IPS-NIHi11 (cell line): ENCODE results near the gene PIK3IP1.

Experiments
- DNase-seq: peaks from one replicate; pipeline ENCODE4 v3.0.0; 2012; ENCODE audit warnings: mixed read lengths, low spot score

PIK3IP1 gene

DNA sequence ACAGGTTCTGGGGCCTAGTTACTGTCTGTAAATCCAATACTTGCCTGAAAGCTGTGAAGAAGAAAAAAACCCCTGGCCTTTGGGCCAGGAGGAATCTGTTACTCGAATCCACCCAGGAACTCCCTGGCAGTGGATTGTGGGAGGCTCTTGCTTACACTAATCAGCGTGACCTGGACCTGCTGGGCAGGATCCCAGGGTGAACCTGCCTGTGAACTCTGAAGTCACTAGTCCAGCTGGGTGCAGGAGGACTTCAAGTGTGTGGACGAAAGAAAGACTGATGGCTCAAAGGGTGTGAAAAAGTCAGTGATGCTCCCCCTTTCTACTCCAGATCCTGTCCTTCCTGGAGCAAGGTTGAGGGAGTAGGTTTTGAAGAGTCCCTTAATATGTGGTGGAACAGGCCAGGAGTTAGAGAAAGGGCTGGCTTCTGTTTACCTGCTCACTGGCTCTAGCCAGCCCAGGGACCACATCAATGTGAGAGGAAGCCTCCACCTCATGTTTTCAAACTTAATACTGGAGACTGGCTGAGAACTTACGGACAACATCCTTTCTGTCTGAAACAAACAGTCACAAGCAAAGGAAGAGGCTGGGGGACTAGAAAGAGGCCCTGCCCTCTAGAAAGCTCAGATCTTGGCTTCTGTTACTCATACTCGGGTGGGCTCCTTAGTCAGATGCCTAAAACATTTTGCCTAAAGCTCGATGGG lies 13.5 kb downstream of the PIK3IP1 start:
- DNase-seq = no peak

GRCh38 chr22:31278151-31278621 lies 14.1 kb downstream of the PIK3IP1 start:
- DNase-seq = no peak

DNA sequence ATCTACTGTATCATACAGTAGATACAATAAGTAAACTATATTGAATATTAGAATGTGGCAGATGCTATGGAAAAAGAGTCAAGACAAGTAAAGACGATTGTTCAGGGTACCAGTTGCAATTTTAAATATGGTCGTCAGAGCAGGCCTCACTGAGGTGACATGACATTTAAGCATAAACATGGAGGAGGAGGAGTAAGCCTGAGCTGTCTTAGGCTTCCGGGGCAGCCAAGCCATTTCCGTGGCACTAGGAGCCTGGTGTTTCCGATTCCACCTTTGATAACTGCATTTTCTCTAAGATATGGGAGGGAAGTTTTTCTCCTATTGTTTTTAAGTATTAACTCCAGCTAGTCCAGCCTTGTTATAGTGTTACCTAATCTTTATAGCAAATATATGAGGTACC lies 14.5 kb downstream of the PIK3IP1 start:
- DNase-seq = no peak

- DNase-seq = no peak
Observed at GRCh38 chr22:31276426-31277167, 15.7 kb downstream of the PIK3IP1 start.

DNA sequence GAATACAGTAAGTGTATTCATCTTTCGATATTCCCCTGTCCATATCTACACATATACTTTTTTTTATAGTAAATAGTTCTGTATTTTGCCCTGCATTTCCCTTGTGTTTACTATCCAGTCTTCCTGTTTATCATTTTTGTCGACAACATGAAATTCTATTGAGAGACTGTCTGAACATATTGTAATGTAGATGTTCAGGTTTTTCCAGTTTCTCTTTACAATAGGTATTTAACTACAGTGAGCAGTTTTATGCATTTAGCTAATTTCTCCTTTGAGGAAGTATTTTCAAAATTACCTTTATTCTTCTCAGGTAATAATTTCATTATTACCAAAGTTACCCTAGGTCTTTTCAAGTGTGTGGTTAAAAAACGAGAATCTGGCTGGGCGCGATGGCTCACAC lies 16.7 kb downstream of the PIK3IP1 start:
- no peak for DNase-seq

DNA sequence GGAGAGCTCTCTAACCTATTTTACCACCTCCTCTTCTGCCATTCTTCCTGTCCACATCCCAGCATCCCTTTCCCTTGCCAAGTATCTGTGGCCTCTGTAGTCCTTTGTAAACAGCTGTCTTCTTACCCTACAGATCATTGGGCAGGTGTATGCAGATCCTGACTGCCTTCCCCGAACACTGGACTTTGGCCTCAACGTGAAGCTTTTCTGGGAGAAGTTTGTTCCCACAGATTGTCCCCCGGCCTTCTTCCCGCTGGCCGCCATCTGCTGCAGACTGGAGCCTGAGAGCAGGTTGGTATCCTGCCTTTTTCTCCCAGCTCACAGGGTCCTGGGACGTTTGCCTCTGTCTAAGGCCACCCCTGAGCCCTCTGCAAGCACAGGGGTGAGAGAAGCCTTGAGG lies 17.3 kb downstream of the PIK3IP1 start:
- DNase-seq = no peak

GRCh38 chr22:31274017-31274416 lies 18.3 kb downstream of the PIK3IP1 start:
- no peak for DNase-seq

DNA sequence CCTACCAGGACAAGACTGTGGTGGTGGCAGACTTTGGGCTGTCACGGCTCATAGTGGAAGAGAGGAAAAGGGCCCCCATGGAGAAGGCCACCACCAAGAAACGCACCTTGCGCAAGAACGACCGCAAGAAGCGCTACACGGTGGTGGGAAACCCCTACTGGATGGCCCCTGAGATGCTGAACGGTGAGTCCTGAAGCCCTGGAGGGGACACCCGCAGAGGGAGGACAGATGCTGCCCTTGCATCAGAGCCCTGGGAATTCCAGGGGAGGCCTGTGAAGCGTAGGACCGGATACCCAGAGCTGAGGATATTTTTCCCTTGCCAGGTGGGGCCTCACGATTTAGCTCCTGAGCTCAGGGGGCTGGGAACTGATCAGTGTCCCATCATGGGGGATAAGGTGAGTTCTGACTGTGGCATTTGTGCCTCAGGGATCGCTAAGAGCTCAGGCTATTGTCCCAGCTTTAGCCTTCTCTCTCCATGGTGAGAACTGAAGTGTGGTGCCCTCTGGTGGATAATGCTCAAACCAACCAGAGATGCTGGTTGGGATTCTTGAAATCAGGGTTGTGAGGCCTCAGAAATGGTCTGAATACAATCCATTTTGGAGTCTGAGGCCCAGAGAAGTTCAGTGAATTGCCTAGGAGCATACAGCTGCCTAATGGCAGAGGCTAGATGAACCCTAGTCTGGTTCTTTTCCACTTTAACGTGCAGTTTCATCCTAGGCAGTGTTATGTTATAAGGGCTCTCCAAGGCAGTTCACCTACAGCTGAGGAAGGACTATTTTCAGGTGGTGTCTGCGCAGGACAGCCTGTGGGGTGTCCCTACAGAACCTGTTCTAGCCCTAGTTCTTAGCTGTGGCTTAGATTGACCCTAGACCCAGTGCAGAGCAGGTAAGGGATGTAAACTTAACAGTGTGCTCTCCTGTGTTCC lies 19.5 kb downstream of the PIK3IP1 start:
- DNase-seq = peak; percentile 74

GRCh38 chr22:31271485-31271884 lies 20.8 kb downstream of the PIK3IP1 start:
- DNase-seq = no peak

DNA sequence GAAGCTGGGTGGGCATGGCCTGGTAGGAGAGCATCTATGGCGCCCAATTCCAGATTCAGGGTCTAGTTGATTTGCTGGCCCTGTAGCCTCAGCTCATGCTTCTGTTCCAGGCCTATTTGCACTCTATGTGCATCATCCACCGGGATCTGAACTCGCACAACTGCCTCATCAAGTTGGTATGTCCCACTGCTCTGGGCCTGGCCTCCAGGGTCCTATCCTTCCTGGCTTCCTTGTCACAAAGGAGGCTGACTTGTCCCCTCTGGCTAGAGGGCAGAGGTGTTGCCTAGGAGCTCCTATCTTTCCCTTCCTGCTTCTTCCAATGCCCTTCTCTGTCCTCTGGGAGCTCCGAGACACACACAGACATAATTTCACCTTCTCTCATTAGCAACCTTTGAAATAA lies 21.3 kb downstream of the PIK3IP1 start:
- DNase-seq = no peak

- peak; percentile 46 for DNase-seq
Observed at GRCh38 chr22:31269892-31270579, 22.3 kb downstream of the PIK3IP1 start.

- no peak for DNase-seq
Observed at GRCh38 chr22:31268281-31268680, 24.0 kb downstream of the PIK3IP1 start.

- no peak for DNase-seq
Observed at GRCh38 chr22:31263896-31264640, 28.2 kb downstream of the PIK3IP1 start.

- no peak for DNase-seq
Observed at GRCh38 chr22:31262312-31263133, 29.8 kb downstream of the PIK3IP1 start.

DNA sequence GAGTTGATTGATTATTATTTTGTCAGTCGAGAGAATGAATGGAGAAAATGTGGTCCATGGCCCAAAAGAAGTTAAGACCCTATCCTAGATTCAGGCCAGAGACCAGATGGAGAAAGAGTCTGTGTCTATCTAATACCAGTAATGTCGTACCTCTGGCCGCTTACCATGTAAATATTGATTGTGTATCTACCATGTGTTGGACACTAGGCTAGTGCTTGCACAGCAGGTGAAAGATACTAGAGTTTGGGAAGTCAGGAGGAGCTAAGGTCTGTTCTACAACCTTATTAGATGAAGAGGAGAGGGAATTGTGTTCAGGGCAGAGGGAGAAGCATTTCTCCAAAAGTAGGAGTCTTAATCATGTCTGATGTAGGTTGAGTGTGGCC lies 31.8 kb downstream of the PIK3IP1 start:
- no peak for DNase-seq

DNA sequence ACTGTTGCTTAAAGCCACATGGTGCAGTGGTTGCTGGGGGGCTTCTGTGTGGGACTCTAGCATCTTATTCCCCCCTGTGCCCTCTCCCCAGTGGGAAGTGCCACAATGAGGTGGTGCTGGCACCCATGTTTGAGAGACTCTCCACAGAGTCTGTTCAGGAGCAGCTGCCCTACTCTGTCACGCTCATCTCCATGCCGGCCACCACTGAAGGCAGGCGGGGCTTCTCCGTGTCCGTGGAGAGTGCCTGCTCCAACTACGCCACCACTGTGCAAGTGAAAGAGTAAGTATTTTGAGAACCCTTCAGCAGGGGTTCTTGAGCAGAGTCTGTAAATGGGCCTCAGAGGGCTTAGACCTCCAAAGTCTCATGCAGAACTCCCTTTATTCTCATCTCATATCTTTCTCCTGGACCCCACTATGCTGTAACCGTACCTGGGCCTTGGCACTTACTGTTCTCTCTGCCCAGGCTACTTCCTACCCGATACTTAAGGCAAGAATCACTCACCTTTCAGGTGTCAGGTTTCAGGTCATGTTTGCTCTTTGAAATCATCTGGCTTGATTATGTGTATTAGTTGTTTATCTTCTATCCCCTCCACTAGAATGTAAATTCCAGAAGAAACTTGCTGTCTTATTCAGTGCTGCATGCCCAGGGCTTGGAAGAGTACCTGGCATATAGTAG lies 32.4 kb downstream of the PIK3IP1 start:
- no peak for DNase-seq

- DNase-seq = peak; percentile 56
Observed at GRCh38 chr22:31253949-31254348, 38.3 kb downstream of the PIK3IP1 start.

- no peak for DNase-seq
Observed at GRCh38 chr22:31250740-31251600, 41.3 kb downstream of the PIK3IP1 start.
